ENCODE results near the gene SDR39U1. TPM values are rescaled to one million over a fixed set of nuclear protein-coding genes. Genes with fewer than 3 reads are reported as not detected.

The SDR39U1 gene
- total RNA-seq, 2 donors from 2014 or later, result 49.2 to 55.1 TPM

- H3K36me3 ChIP-seq, result peaks cover 6% of the 10 kb centered on the region
- no peak overlapping the region for H3K27ac ChIP-seq
- peaks cover 0 to 6% of the 10 kb centered on the region in 2 donors for H3K4me1 ChIP-seq
- H3K9me3 ChIP-seq, result no peaks in the 10 kb centered on the region
- H3K27me3 ChIP-seq, result no peaks in the 10 kb centered on the region
- DNase-seq (ENCODE audit: low spot score), result no peak
- no peak for TF ChIP-seq CTCF (IDR thresholded peaks at IDR 0.05)
- no peak overlapping the region for H3K4me3 ChIP-seq
Observed at GRCh38 chr14:24416254-24416931, 26.2 kb downstream of the SDR39U1 start.

GRCh38 chr14:24415421-24416253 is 26.9 kb downstream of the SDR39U1 start:
- Histone ChIP-seq H3K27ac (no peak overlapping the region), H3K27me3 (no peaks in the 10 kb centered on the region), H3K4me3 (no peak overlapping the region), H3K9me3 (no peaks in the 10 kb centered on the region), H3K4me1 (peaks cover 0 to 6% of the 10 kb centered on the region in 2 donors), H3K36me3 (peaks cover 6% of the 10 kb centered on the region)
- DNase-seq (ENCODE audit: low spot score), result no peak
- TF ChIP-seq CTCF (IDR thresholded peaks at IDR 0.05), result no peak

DNA sequence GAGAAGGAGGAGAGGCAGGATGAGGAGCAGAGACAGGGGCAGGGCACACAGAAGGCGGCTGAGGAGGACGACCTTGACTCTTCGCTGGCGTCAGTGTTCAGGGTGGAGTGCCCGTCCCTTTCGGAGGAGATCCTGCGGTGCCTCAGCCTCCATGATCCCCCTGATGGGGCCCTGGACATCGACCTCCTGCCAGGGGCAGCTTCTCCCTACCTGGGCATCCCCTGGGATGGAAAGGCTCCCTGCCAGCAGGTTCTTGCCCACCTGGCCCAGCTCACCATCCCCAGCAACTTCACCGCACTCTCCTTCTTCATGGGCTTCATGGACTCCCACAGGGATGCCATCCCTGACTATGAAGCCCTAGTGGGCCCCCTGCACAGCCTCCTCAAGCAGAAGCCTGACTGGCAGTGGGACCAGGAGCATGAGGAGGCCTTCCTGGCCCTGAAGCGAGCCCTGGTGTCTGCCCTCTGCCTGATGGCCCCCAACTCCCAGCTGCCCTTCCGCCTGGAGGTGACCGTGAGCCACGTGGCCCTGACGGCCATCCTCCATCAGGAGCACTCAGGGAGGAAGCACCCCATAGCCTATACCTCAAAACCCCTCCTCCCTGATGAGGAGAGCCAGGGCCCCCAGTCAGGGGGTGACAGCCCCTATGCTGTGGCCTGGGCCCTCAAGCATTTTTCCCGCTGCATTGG is 27.7 kb downstream of the SDR39U1 start:
- DNase-seq (ENCODE audit: low spot score), result no peak
- H3K4me1 ChIP-seq, result peaks cover 0 to 6% of the 10 kb centered on the region in 2 donors
- no peaks in the 10 kb centered on the region for H3K9me3 ChIP-seq
- H3K4me3 ChIP-seq, result no peak overlapping the region
- H3K36me3 ChIP-seq, result peaks cover 6% of the 10 kb centered on the region
- no peaks in the 10 kb centered on the region for H3K27me3 ChIP-seq
- no peak overlapping the region for H3K27ac ChIP-seq
- no peak for TF ChIP-seq CTCF (IDR thresholded peaks at IDR 0.05)

GRCh38 chr14:24414077-24414476 is 28.5 kb downstream of the SDR39U1 start:
- no peaks in the 10 kb centered on the region for H3K9me3 ChIP-seq
- TF ChIP-seq CTCF (IDR thresholded peaks at IDR 0.05), result no peak
- H3K27ac ChIP-seq, result no peak overlapping the region
- H3K4me1 ChIP-seq, result peaks cover 0 to 6% of the 10 kb centered on the region in 2 donors
- DNase-seq (ENCODE audit: low spot score), result no peak
- H3K27me3 ChIP-seq, result no peaks in the 10 kb centered on the region
- peaks cover 12% of the 10 kb centered on the region for H3K36me3 ChIP-seq
- no peak overlapping the region for H3K4me3 ChIP-seq

DNA sequence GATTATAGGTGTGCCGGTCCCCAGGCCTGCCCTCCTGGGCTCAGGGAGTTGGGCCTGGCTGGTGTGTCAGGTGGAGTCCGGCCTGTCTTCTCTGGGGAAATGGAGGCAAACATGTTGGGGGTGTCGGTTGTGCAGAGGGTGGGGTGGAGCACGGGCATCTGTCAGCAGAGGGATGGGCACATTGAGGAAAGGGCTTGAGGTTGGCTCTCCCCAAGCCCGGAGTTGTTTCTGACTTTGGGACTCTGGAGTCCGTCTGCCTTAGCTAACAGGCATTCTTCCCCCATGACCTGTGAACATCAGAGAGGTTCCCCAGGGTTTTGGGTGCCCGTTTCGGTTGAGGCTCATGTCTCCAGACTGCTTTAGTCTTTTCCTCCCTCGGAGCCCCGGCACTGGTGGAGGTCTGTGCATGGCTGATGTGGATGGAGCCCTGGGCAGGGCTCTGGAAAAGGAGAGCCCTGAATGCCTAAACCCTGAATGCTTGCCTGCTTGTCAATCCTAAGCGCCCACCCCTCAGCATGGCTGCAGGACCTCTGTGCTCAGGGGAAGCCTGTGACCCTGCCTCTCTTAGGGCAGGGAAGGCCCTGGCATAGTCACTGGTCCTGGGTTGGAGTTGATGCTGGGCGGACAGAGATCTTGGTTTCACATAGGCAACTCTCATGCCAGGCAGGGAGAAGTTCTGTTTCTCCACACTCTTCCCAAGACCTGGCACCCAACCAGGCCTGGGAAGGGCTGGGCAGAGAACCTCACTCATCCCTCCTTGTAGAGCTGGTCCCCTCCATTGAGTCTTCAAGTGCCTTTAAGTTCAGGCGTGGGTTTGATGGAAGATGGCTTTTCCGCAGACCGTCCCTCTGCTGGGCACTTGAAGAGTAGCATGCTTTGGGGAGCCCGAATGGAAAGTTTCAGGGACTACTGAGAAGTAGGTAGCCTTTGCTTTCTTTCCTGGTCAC is 30.9 kb downstream of the SDR39U1 start:
- Histone ChIP-seq H3K4me3 (no peak overlapping the region), H3K4me1 (no peaks in the 10 kb centered on the region), H3K9me3 (no peaks in the 10 kb centered on the region), H3K27ac (no peak overlapping the region), H3K27me3 (no peaks in the 10 kb centered on the region), H3K36me3 (peaks cover 23% of the 10 kb centered on the region)
- peak; percentile 36 to 65 for TF ChIP-seq CTCF (IDR thresholded peaks at IDR 0.05)
- DNase-seq (ENCODE audit: low spot score), result peak; percentile 78
